ENCODE results near the gene FTO.

DNA sequence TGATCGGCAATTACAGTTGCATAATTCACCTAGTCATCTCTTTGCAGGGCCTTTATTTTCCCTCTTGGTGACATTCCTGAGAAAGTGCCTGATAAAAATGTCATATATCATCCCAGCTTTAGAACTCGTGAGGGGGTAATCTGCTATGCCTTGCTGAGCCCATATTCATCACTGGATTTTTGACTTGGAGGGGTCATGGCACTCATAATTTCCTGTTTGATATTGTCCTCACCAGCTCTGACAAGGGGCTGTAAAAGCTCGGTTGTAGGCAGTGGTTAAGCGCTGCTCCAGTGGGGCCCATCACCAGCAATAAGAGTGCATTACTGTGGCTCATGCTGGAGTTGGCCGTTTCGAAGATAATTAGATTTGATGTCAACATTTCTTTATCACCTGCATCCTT lies 355.4 kb downstream of the FTO start:
- TF ChIP-seq, protein P1, sequence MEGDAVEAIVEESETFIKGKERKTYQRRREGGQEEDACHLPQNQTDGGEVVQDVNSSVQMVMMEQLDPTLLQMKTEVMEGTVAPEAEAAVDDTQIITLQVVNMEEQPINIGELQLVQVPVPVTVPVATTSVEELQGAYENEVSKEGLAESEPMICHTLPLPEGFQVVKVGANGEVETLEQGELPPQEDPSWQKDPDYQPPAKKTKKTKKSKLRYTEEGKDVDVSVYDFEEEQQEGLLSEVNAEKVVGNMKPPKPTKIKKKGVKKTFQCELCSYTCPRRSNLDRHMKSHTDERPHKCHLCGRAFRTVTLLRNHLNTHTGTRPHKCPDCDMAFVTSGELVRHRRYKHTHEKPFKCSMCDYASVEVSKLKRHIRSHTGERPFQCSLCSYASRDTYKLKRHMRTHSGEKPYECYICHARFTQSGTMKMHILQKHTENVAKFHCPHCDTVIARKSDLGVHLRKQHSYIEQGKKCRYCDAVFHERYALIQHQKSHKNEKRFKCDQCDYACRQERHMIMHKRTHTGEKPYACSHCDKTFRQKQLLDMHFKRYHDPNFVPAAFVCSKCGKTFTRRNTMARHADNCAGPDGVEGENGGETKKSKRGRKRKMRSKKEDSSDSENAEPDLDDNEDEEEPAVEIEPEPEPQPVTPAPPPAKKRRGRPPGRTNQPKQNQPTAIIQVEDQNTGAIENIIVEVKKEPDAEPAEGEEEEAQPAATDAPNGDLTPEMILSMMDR (conservative IDR thresholded peaks at IDR 0.05 in 1 of 2, IDR thresholded peaks at IDR 0.05 in 1 of 2; ENCODE audit: extremely low read depth in 1 of 2, insufficient read depth in 1 of 2, low read depth in 1 of 2, low read length in 2 of 2): no peak
- TF ChIP-seq EZH2 (IDR thresholded peaks at IDR 0.05; ENCODE audit: borderline replicate concordance, low read length): no peak

Data from mammary epithelial cell (primary cell).